ENCODE data around the gene FAM53B.

The FAM53B gene

GRCh38 chr10:124727361-124727960 is 16.7 kb downstream of the FAM53B start:
- no peak overlapping the region for H4K8ac ChIP-seq (ENCODE audit: low read length)
- no peak overlapping the region for H2BK12ac ChIP-seq (ENCODE audit: low read length in 2 of 2)
- H3K4ac ChIP-seq (ENCODE audit: low read depth in 1 of 2, low read length in 2 of 2): no peak overlapping the region
- no peak overlapping the region for H2AK5ac ChIP-seq (ENCODE audit: low read length, severe bottlenecking)
- no peaks in the 10 kb centered on the region for H3K27me3 ChIP-seq (ENCODE audit: control insufficient read depth in 1 of 2, insufficient read depth in 1 of 2, low read length in 2 of 2)
- H3K9ac ChIP-seq (ENCODE audit: low read length): peak overlapping the region; percentile 49
- DNase-seq: no peak
- no peak overlapping the region for H2BK5ac ChIP-seq (ENCODE audit: low read depth, low read length, poor library complexity, severe bottlenecking)
- H3K9me3 ChIP-seq (ENCODE audit: control insufficient read depth, low read length): no peaks in the 10 kb centered on the region
- H2BK120ac ChIP-seq (ENCODE audit: low read depth, low read length): no peak overlapping the region
- peaks cover 3% of the 10 kb centered on the region for H3K4me1 ChIP-seq (ENCODE audit: control insufficient read depth, insufficient read depth, low read depth, low read length)
- no peak overlapping the region for H3K14ac ChIP-seq (ENCODE audit: low read length in 2 of 2)
- peak overlapping the region in 1 of 2 experiments; percentile 50 for H3K4me3 ChIP-seq (ENCODE audit: insufficient read depth in 1 of 2, low read depth in 1 of 2, low read length in 2 of 2)
- H3K4me2 ChIP-seq (ENCODE audit: low read length, poor library complexity, severe bottlenecking): no peak overlapping the region
- no peak overlapping the region for H3K27ac ChIP-seq (ENCODE audit: low read length, poor library complexity, severe bottlenecking)
- peaks cover 40% of the 10 kb centered on the region for H3K79me1 ChIP-seq (replicated peaks; ENCODE audit: low read length, poor library complexity, severe bottlenecking)
- H4K91ac ChIP-seq (ENCODE audit: low read length): no peak overlapping the region
- no peak overlapping the region for H2BK15ac ChIP-seq (ENCODE audit: low read depth, poor library complexity, severe bottlenecking)
- no peak overlapping the region for H2AFZ ChIP-seq (ENCODE audit: low read depth, low read length)
- H3K23ac ChIP-seq (ENCODE audit: low read length in 2 of 2): no peak overlapping the region
- H3K18ac ChIP-seq (ENCODE audit: low read depth in 1 of 2, low read length in 2 of 2): no peak overlapping the region
- H3K36me3 ChIP-seq (ENCODE audit: control insufficient read depth in 1 of 2, insufficient read depth in 2 of 2, low read depth in 1 of 2, low read length in 2 of 2): peaks cover 0 to 25% of the 10 kb centered on the region in 2 experiments
- WGBS: 94% methylated on average over 6 of the region's 6 CpGs

DNA sequence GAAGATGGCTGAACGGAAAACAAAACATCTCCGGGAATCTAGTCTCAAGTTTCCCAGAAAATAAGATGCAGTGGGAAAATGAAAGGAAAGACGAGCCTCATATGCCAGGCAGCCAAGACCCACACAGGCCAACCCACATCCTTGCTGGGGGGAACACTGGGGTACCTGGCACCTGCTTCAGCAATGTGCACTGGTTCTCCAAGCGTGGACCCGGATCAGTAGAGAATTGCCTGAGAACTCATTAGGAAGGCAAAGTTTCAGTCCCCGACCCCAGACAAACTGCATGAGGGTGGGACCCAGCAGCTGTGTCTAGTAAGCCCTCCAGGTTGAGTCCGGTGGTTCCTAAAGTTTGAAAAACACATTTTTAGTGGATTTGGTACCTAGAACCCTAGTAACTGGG is 18.4 kb downstream of the FAM53B start:
- peaks cover 36% of the 10 kb centered on the region for H3K79me1 ChIP-seq (replicated peaks; ENCODE audit: low read length, poor library complexity, severe bottlenecking)
- no peak overlapping the region for H2BK12ac ChIP-seq (ENCODE audit: low read length in 2 of 2)
- no peak overlapping the region for H2BK15ac ChIP-seq (ENCODE audit: low read depth, poor library complexity, severe bottlenecking)
- no peak overlapping the region for H2BK5ac ChIP-seq (ENCODE audit: low read depth, low read length, poor library complexity, severe bottlenecking)
- no peaks in the 10 kb centered on the region for H3K9me3 ChIP-seq (ENCODE audit: control insufficient read depth, low read length)
- H4K91ac ChIP-seq (ENCODE audit: low read length): no peak overlapping the region
- no peak overlapping the region for H2BK120ac ChIP-seq (ENCODE audit: low read depth, low read length)
- H2AK5ac ChIP-seq (ENCODE audit: low read length, severe bottlenecking): no peak overlapping the region
- H3K9ac ChIP-seq (ENCODE audit: low read length): no peak overlapping the region
- H3K4me3 ChIP-seq (ENCODE audit: insufficient read depth in 1 of 2, low read depth in 1 of 2, low read length in 2 of 2): no peak overlapping the region
- no peak overlapping the region for H2AFZ ChIP-seq (ENCODE audit: low read depth, low read length)
- H3K27ac ChIP-seq (ENCODE audit: low read length, poor library complexity, severe bottlenecking): no peak overlapping the region
- H3K18ac ChIP-seq (ENCODE audit: low read depth in 1 of 2, low read length in 2 of 2): no peak overlapping the region
- no peak overlapping the region for H3K23ac ChIP-seq (ENCODE audit: low read length in 2 of 2)
- H3K4me1 ChIP-seq (ENCODE audit: control insufficient read depth, insufficient read depth, low read depth, low read length): peaks cover 3% of the 10 kb centered on the region
- no peaks in the 10 kb centered on the region for H3K27me3 ChIP-seq (ENCODE audit: control insufficient read depth in 1 of 2, insufficient read depth in 1 of 2, low read length in 2 of 2)
- no peak overlapping the region for H3K4me2 ChIP-seq (ENCODE audit: low read length, poor library complexity, severe bottlenecking)
- H4K8ac ChIP-seq (ENCODE audit: low read length): no peak overlapping the region
- no peak overlapping the region for H3K4ac ChIP-seq (ENCODE audit: low read depth in 1 of 2, low read length in 2 of 2)
- 98% methylated on average over 7 of the region's 7 CpGs for WGBS
- no peak overlapping the region for H3K14ac ChIP-seq (ENCODE audit: low read length in 2 of 2)
- no peak for DNase-seq
- H3K36me3 ChIP-seq (ENCODE audit: control insufficient read depth in 1 of 2, insufficient read depth in 2 of 2, low read depth in 1 of 2, low read length in 2 of 2): peaks cover 0 to 18% of the 10 kb centered on the region in 2 experiments

GRCh38 chr10:124725171-124725631 is 19.0 kb downstream of the FAM53B start:
- H3K36me3 ChIP-seq (ENCODE audit: control insufficient read depth in 1 of 2, insufficient read depth in 2 of 2, low read depth in 1 of 2, low read length in 2 of 2): peaks cover 0 to 18% of the 10 kb centered on the region in 2 experiments
- H3K14ac ChIP-seq (ENCODE audit: low read length in 2 of 2): no peak overlapping the region
- H2BK120ac ChIP-seq (ENCODE audit: low read depth, low read length): no peak overlapping the region
- H3K9ac ChIP-seq (ENCODE audit: low read length): no peak overlapping the region
- H3K27me3 ChIP-seq (ENCODE audit: control insufficient read depth in 1 of 2, insufficient read depth in 1 of 2, low read length in 2 of 2): no peaks in the 10 kb centered on the region
- no peaks in the 10 kb centered on the region for H3K9me3 ChIP-seq (ENCODE audit: control insufficient read depth, low read length)
- H2BK5ac ChIP-seq (ENCODE audit: low read depth, low read length, poor library complexity, severe bottlenecking): no peak overlapping the region
- no peak overlapping the region for H3K4me2 ChIP-seq (ENCODE audit: low read length, poor library complexity, severe bottlenecking)
- 95% methylated on average over 9 of the region's 9 CpGs for WGBS
- peaks cover 36% of the 10 kb centered on the region for H3K79me1 ChIP-seq (replicated peaks; ENCODE audit: low read length, poor library complexity, severe bottlenecking)
- no peak overlapping the region for H2AK5ac ChIP-seq (ENCODE audit: low read length, severe bottlenecking)
- no peak overlapping the region for H3K4ac ChIP-seq (ENCODE audit: low read depth in 1 of 2, low read length in 2 of 2)
- H4K91ac ChIP-seq (ENCODE audit: low read length): no peak overlapping the region
- H2BK15ac ChIP-seq (ENCODE audit: low read depth, poor library complexity, severe bottlenecking): no peak overlapping the region
- H2BK12ac ChIP-seq (ENCODE audit: low read length in 2 of 2): no peak overlapping the region
- no peak overlapping the region for H3K27ac ChIP-seq (ENCODE audit: low read length, poor library complexity, severe bottlenecking)
- no peak overlapping the region for H3K23ac ChIP-seq (ENCODE audit: low read length in 2 of 2)
- H2AFZ ChIP-seq (ENCODE audit: low read depth, low read length): no peak overlapping the region
- H3K4me1 ChIP-seq (ENCODE audit: control insufficient read depth, insufficient read depth, low read depth, low read length): peaks cover 3% of the 10 kb centered on the region
- H3K4me3 ChIP-seq (ENCODE audit: insufficient read depth in 1 of 2, low read depth in 1 of 2, low read length in 2 of 2): no peak overlapping the region
- H4K8ac ChIP-seq (ENCODE audit: low read length): no peak overlapping the region
- no peak for DNase-seq
- H3K18ac ChIP-seq (ENCODE audit: low read depth in 1 of 2, low read length in 2 of 2): no peak overlapping the region

DNA sequence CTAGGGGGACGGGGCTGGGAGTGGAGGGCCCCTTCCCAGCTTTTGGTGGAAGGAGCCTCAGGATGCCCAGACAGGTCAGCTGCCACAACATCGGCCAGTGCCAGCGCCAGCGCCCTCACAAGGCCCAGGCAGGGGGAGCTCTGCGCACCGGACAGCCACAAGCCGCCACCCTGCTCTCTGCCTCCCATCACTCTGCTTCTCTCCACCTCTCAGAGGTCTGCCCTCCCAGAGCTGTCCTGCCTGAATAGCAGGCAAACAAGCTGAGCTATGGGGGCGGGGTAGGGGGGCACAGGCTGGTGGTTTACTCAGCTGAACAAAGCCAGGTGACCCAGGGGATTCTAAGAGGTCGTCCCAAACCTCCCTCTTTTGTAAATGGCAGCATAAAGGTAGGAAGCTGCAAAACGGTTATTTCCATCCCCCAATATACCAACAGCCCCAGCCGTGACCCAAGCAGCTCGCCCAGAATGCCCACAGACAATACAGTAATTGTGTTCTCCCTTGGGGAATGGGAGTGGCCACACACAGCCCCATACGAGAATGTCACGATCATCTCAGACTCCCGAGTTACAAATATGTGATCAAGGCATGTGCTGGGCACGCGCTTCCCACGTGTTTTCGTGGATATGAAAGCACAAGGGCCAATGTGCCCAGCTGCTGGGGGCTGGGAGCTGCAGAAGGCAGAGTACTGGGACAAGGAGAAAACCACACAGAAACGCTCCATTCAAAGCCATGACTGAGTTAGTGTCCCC is 19.7 kb downstream of the FAM53B start:
- Histone ChIP-seq H3K36me3 (ENCODE audit: control insufficient read depth in 1 of 2, insufficient read depth in 2 of 2, low read depth in 1 of 2, low read length in 2 of 2) (peaks cover 0 to 18% of the 10 kb centered on the region in 2 experiments), H4K91ac (ENCODE audit: low read length) (no peak overlapping the region), H3K4me2 (ENCODE audit: low read length, poor library complexity, severe bottlenecking) (no peak overlapping the region), H3K4ac (ENCODE audit: low read depth in 1 of 2, low read length in 2 of 2) (no peak overlapping the region), H2AK5ac (ENCODE audit: low read length, severe bottlenecking) (no peak overlapping the region), H3K23ac (ENCODE audit: low read length in 2 of 2) (no peak overlapping the region), H3K9ac (ENCODE audit: low read length) (peak overlapping the region; percentile 58), H3K4me3 (ENCODE audit: insufficient read depth in 1 of 2, low read depth in 1 of 2, low read length in 2 of 2) (no peak overlapping the region), H3K79me1 (replicated peaks; ENCODE audit: low read length, poor library complexity, severe bottlenecking) (peaks cover 34% of the 10 kb centered on the region), H4K8ac (ENCODE audit: low read length) (peak overlapping the region; percentile 55), H2BK120ac (ENCODE audit: low read depth, low read length) (no peak overlapping the region), H3K9me3 (ENCODE audit: control insufficient read depth, low read length) (no peaks in the 10 kb centered on the region), H3K4me1 (ENCODE audit: control insufficient read depth, insufficient read depth, low read depth, low read length) (peaks cover 3% of the 10 kb centered on the region), H3K18ac (ENCODE audit: low read depth in 1 of 2, low read length in 2 of 2) (peak overlapping the region; percentile 24 to 32), H2BK12ac (ENCODE audit: low read length in 2 of 2) (peak overlapping the region in 1 of 2 experiments; percentile 31), H2BK15ac (ENCODE audit: low read depth, poor library complexity, severe bottlenecking) (no peak overlapping the region), H3K27me3 (ENCODE audit: control insufficient read depth in 1 of 2, insufficient read depth in 1 of 2, low read length in 2 of 2) (no peaks in the 10 kb centered on the region), H2AFZ (ENCODE audit: low read depth, low read length) (no peak overlapping the region), H2BK5ac (ENCODE audit: low read depth, low read length, poor library complexity, severe bottlenecking) (no peak overlapping the region), H3K14ac (ENCODE audit: low read length in 2 of 2) (no peak overlapping the region), H3K27ac (ENCODE audit: low read length, poor library complexity, severe bottlenecking) (no peak overlapping the region)
- DNase-seq: no peak
- 89% methylated on average over 17 of the region's 20 CpGs for WGBS
